LoVo (cell line): ENCODE measurements around the gene HRH4.

ENCODE experiments used
- DNase-seq: peaks from one replicate; pipeline ENCODE4 v3.0.0-alpha.2; 2016; ENCODE audit warnings: low spot score

Gene HRH4

DNA sequence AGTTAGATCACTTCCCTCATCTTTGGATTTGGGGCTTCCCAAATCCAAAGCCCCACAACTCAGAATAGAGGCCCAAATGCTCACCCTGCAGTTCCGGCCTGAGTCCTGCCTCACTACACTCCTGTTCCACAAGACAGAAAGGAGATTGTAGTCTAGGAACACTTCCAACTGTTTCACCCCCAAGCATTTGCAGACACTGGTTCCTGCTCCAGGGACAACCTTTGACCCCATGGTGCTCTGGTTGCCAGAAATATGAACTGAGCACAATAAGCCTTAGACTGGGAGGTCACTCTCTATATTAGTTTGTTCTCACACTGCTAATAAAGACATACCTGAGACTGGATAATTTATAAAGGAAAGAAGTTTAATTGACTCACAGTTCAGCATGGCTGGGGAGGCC lies 49.0 kb downstream of the HRH4 start:
- no peak for DNase-seq

DNA sequence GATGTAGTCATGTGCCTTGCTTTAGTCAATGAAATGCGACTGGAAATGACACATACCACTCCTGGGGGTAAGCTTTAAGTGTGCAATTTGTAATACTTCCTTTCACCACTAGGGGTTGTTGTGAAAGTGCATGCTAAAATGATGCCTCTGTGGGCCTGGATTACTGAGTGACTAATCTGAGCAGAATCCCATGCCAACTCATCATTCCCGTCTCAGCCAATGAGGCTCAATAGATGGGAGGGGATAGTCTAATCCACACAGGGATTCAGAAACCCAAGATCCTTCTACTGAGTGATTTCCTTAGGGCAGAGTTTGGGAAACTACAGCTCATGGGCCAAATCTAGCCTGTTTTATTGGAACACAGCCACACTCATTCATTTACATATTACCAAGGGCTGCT lies 54.0 kb downstream of the HRH4 start:
- DNase-seq, result peak; percentile 41

DNA sequence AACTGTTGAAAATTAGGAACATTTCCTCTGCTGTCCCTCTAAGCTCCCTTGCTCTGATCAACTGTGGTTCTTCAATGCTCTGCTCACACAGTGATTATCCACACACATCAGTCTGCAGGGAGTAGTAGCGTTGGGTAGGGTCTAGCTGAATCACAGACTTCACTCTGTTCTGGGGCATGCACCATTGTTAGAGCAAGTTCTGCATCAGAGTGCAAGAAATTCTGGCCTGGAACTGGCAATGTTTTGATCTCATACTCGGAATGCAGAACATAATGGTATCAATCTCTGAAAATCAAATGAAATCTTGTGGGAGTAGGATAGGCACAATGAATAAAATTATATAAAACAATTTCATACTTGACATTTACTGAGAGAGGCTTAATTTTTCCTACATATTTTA lies 55.3 kb downstream of the HRH4 start:
- no peak for DNase-seq

DNA sequence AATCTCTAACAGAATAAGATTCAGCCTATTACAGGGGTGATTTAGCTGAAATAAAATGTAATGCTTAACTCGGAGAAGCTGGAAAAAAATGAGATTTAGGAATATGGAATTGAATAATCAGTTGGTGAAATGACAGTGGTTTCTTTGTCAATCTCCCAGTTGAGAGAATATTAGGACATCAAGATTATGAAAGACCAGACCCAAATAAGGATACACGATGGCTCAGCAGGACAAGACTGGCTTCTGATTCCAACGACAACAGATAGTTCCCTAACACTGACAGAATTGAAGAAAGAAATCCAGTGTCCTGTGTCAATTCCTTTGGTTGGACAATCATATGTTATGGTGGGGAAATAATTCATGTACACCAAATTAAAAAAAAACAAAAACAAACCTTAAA lies 55.8 kb downstream of the HRH4 start:
- DNase-seq, result no peak

DNA sequence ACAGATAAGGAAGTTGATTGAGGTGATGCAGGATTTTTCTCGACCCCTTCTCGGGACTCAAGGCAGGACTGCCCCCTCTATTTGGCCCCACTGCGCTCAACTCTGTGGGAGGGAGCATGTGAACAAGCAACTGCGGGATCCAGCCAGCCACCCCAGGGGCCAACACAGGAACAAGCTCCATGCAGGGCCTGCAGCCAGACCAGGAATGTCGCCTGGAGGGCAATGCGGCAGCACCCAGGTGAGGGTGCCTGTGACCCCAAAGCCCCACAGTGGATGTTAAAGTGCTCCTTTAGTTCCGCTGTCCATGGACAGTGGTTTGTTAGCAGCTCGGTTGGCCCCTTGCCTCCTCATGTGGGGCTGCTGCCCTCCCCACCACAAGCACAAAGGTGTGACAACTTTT lies 57.1 kb downstream of the HRH4 start:
- no peak for DNase-seq

DNA sequence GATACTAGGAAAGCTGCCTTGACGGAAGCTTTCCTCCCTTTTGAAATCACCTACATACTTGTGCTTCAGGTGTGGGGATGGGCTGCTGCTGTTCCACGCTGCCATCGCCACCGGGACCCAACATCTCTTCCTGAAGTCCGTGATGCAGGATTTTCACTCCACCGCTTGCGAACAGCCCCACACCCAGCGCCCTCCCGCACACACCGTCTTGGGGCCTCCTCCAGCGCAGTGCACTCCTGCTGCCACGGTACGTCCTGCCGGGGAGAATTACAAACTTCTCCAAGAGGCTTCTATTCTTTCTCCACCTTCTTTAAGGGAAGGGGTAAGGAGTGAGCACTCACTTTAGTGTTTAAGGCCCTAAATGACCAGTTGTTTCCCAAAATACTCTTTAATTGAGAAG lies 58.2 kb downstream of the HRH4 start:
- no peak for DNase-seq
